ENCODE data around the gene SORCS2. TPM values are rescaled to one million over a fixed set of nuclear protein-coding genes. Genes with fewer than 3 reads are reported as not detected.

SORCS2 gene
- polyA plus RNA-seq, 1 donor from 2014 or later: 1.0 TPM

DNA sequence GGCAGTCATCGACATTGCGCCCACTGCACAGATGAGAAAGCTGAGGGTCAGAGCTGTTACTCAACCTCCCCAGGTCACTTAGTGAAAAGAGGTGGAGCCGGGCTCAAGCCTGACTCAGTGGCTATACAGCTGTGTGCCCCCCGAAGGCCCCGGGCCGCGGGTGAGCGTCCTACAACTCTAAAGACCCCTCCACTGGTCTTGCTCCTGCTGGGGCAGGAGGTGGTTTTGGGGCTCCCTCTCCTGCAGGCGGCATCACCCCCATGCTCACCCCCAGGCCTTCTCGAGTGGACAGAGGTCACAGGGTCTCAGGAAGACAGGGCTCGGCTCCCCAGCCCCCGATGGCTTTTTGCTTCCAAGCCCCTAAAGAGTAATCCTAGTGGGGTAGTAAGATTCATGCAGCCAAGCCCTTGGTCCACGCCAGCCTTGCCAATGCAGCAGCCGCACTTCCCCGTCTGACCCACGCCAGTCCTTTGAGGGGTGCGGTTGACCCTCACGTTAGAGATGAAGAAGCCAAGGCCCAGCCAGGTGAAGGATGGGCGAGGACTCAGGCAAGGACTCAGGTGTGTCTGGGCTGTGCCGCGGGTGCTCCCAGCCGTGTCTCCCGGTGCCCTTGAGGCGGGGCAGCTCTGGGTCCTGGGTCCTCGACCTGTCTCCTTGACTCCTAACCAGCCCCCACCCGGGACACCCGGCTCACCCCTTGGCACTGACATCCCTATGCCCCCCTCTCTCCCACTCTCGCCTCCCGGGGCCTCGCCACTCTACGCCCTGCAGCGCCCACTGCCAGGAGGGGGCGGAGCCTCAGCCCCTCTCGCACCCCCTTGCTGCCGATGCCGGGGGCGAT lies 547.0 kb downstream of the SORCS2 start:
- no peak overlapping the region for H3K4me2 ChIP-seq (ENCODE audit: low read length)

DNA sequence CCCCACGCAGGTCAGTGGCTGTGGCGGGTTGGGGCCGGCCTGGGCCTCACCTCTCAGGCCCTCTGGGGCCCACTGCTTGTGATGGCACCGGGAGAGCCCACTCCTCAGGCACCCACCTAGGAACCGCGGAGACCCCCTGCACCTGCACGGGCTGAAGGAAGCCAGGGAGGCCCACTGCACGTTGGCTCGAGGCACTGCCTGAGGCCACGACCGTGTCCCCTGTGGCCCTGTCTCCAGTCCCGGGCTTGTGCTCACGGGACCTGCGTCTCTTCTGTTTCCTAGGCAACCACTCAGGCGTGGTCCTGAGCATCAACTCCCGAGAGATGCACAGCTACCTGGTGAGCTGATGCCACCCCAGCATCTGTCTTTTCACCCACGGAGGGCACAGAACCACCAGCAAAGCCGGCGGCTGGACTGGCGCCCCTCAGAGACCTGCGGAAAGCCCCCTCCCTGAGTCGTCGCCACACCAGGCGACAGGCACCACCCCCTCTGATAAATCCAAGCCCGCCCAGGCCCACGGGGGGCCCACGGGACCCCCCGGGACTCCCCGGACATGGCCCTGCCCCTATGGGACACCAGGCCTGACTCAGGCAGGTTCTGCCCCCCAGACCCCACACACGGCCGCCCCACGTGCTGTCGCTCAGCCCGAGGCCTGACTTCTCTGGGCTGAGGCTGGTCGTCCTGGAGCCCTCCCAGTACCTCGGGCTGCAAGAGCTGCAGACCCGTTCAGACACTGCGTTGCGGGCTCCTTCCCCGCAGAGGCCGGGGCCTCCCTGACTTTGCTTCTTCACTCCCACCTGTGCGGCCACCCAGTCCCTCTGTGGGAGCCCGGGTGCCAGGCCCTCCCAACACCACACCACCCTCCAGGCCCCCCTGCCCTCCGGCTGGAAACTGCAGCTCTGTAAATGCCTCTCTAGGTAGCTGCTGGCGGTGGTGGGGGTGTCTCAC lies 547.9 kb downstream of the SORCS2 start:
- Histone ChIP-seq H3K36me3 (ENCODE audit: insufficient read depth, low read length) (no peaks in the 10 kb centered on the region), H3K9me2 (ENCODE audit: insufficient read depth, low read length) (no peaks in the 10 kb centered on the region), H3K79me2 (replicated peaks; ENCODE audit: insufficient read depth, low read length) (no peaks in the 10 kb centered on the region), H3K9me3 (ENCODE audit: low read length) (no peaks in the 10 kb centered on the region), H3K4me2 (ENCODE audit: low read length) (no peak overlapping the region), H3F3A (ENCODE audit: insufficient read depth, low read length, poor library complexity, severe bottlenecking) (no peaks in the 10 kb centered on the region), H3K27me3 (ENCODE audit: insufficient read depth, low read depth, low read length) (no peaks in the 10 kb centered on the region), H3K27ac (ENCODE audit: low read length) (no peak overlapping the region), H3K4me3 (ENCODE audit: low read length) (no peak overlapping the region), H2AFZ (ENCODE audit: low read depth, low read length) (no peak overlapping the region), H3K9ac (ENCODE audit: low read length) (no peak overlapping the region), H4K20me1 (ENCODE audit: insufficient read depth) (no peaks in the 10 kb centered on the region)
- TF ChIP-seq EZH2 (IDR thresholded peaks at IDR 0.05; ENCODE audit: borderline replicate concordance, insufficient read depth, low read length, poor library complexity, severe bottlenecking) (no peak), MXI1 (conservative IDR thresholded peaks at IDR 0.05; ENCODE audit: poor library complexity, severe bottlenecking) (no peak), TAF1 (IDR thresholded peaks at IDR 0.05; ENCODE audit: low read depth) (no peak), RAD21 (conservative IDR thresholded peaks at IDR 0.05) (no peak), POLR2AphosphoS5 (IDR thresholded peaks at IDR 0.05) (no peak), SMC3 (conservative IDR thresholded peaks at IDR 0.05; ENCODE audit: poor library complexity) (no peak), EP300 (conservative IDR thresholded peaks at IDR 0.05; ENCODE audit: poor library complexity, severe bottlenecking) (no peak)
- TF ChIP-seq, protein P1, sequence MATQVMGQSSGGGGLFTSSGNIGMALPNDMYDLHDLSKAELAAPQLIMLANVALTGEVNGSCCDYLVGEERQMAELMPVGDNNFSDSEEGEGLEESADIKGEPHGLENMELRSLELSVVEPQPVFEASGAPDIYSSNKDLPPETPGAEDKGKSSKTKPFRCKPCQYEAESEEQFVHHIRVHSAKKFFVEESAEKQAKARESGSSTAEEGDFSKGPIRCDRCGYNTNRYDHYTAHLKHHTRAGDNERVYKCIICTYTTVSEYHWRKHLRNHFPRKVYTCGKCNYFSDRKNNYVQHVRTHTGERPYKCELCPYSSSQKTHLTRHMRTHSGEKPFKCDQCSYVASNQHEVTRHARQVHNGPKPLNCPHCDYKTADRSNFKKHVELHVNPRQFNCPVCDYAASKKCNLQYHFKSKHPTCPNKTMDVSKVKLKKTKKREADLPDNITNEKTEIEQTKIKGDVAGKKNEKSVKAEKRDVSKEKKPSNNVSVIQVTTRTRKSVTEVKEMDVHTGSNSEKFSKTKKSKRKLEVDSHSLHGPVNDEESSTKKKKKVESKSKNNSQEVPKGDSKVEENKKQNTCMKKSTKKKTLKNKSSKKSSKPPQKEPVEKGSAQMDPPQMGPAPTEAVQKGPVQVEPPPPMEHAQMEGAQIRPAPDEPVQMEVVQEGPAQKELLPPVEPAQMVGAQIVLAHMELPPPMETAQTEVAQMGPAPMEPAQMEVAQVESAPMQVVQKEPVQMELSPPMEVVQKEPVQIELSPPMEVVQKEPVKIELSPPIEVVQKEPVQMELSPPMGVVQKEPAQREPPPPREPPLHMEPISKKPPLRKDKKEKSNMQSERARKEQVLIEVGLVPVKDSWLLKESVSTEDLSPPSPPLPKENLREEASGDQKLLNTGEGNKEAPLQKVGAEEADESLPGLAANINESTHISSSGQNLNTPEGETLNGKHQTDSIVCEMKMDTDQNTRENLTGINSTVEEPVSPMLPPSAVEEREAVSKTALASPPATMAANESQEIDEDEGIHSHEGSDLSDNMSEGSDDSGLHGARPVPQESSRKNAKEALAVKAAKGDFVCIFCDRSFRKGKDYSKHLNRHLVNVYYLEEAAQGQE (IDR thresholded peaks at IDR 0.05; ENCODE audit: borderline replicate concordance): no peak
- TF ChIP-seq, protein P2, sequence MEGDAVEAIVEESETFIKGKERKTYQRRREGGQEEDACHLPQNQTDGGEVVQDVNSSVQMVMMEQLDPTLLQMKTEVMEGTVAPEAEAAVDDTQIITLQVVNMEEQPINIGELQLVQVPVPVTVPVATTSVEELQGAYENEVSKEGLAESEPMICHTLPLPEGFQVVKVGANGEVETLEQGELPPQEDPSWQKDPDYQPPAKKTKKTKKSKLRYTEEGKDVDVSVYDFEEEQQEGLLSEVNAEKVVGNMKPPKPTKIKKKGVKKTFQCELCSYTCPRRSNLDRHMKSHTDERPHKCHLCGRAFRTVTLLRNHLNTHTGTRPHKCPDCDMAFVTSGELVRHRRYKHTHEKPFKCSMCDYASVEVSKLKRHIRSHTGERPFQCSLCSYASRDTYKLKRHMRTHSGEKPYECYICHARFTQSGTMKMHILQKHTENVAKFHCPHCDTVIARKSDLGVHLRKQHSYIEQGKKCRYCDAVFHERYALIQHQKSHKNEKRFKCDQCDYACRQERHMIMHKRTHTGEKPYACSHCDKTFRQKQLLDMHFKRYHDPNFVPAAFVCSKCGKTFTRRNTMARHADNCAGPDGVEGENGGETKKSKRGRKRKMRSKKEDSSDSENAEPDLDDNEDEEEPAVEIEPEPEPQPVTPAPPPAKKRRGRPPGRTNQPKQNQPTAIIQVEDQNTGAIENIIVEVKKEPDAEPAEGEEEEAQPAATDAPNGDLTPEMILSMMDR (IDR thresholded peaks at IDR 0.05; ENCODE audit: poor library complexity, severe bottlenecking): no peak

More for the DNA sequence above, 547.0 kb downstream of the SORCS2 start:
- Histone ChIP-seq H3K4me3 (ENCODE audit: low read length) (no peak overlapping the region), H3K9ac (ENCODE audit: low read length) (no peak overlapping the region), H3K9me3 (ENCODE audit: low read length) (no peaks in the 10 kb centered on the region), H3K27ac (ENCODE audit: low read length) (no peak overlapping the region), H3K36me3 (ENCODE audit: insufficient read depth, low read length) (no peaks in the 10 kb centered on the region), H3K27me3 (ENCODE audit: insufficient read depth, low read depth, low read length) (no peaks in the 10 kb centered on the region), H3F3A (ENCODE audit: insufficient read depth, low read length, poor library complexity, severe bottlenecking) (no peaks in the 10 kb centered on the region), H2AFZ (ENCODE audit: low read depth, low read length) (no peak overlapping the region), H4K20me1 (ENCODE audit: insufficient read depth) (no peaks in the 10 kb centered on the region), H3K9me2 (ENCODE audit: insufficient read depth, low read length) (no peaks in the 10 kb centered on the region), H3K79me2 (replicated peaks; ENCODE audit: insufficient read depth, low read length) (no peaks in the 10 kb centered on the region)
- TF ChIP-seq MXI1 (conservative IDR thresholded peaks at IDR 0.05; ENCODE audit: poor library complexity, severe bottlenecking): no peak

Measured in neural cell (in vitro differentiated cells).